Raji (cell line): ENCODE results near the gene RPL3.

ENCODE experiments used
- POLR2A ChIP-seq: IDR thresholded peaks from 2 replicates; pipeline ENCODE4 v1.6.1; 2011; ENCODE audit warnings: low read depth, low read length, control low read depth; ENCODE audit not compliant: insufficient read depth

The RPL3 gene

GRCh38 chr22:39353346-39353745, 33.9 kb upstream of the RPL3 start:
- TF ChIP-seq POLR2A: no peak

GRCh38 chr22:39352306-39352891, 33.0 kb upstream of the RPL3 start:
- TF ChIP-seq POLR2A: no peak

GRCh38 chr22:39351689-39352214, 32.3 kb upstream of the RPL3 start:
- no peak for TF ChIP-seq POLR2A

- TF ChIP-seq POLR2A: no peak
Observed at GRCh38 chr22:39350757-39351688, 31.6 kb upstream of the RPL3 start.

GRCh38 chr22:39349967-39350726, 30.7 kb upstream of the RPL3 start, which contains the start of gene SYNGR1:
TSS of gene SYNGR1 (plus strand) at chr22:39349991. CDS start at chr22:39350011, 20 bp downstream.
- TF ChIP-seq POLR2A: no peak

GRCh38 chr22:39349506-39349966, 30.1 kb upstream of the RPL3 start:
- TF ChIP-seq POLR2A: no peak

GRCh38 chr22:39348909-39349505, 29.6 kb upstream of the RPL3 start:
- TF ChIP-seq POLR2A: no peak

- TF ChIP-seq POLR2A: no peak
Observed at GRCh38 chr22:39345231-39345630, 25.8 kb upstream of the RPL3 start.

- no peak for TF ChIP-seq POLR2A
Observed at GRCh38 chr22:39344046-39344390, 24.6 kb upstream of the RPL3 start.

GRCh38 chr22:39343259-39344045, 24.0 kb upstream of the RPL3 start:
- TF ChIP-seq POLR2A: no peak

GRCh38 chr22:39341179-39341578, 21.8 kb upstream of the RPL3 start:
- TF ChIP-seq POLR2A: no peak

- no peak for TF ChIP-seq POLR2A
Observed at GRCh38 chr22:39336411-39336810, 17.0 kb upstream of the RPL3 start.

- TF ChIP-seq POLR2A: no peak
Observed at GRCh38 chr22:39332441-39333064, 13.1 kb upstream of the RPL3 start.
